Neutrophil (primary cell): ENCODE data around the gene PLA2G4D.

ENCODE experiments used
- H3K27ac ChIP-seq: fragments of 200-600 bp; sonication (generic); 2 replicates; pipeline ENCODE4 v1.5.1; 2016; ENCODE audit warnings: mild to moderate bottlenecking, moderate library complexity
- H3K27me3 ChIP-seq: fragments of 200-600 bp; sonication (generic); 2 replicates; pipeline ENCODE4 v1.6.0; 2016; ENCODE audit warnings: mild to moderate bottlenecking
- H3K36me3 ChIP-seq: fragments of 200-600 bp; sonication (generic); 2 replicates; pipeline ENCODE4 v1.5.1; 2017
- H3K4me1 ChIP-seq, 2 experiments: fragments of 200-600 bp in 1 of 2; sonication (generic) in 1 of 2; 1 replicate in 1 of 2; 2 replicates in 1 of 2; pipeline versions ENCODE4 v1.5.1 to v1.6.1; 2013 to 2016; ENCODE audit warnings: low read depth in 1 of 2, low read length in 1 of 2, mild to moderate bottlenecking in 1 of 2, moderate library complexity in 1 of 2; ENCODE audit not compliant: control insufficient read depth in 1 of 2, insufficient read depth in 1 of 2
- H3K4me3 ChIP-seq, 2 experiments: fragments of 200-600 bp in 1 of 2; sonication (generic) in 1 of 2; 1 replicate in 1 of 2; 2 replicates in 1 of 2; pipeline ENCODE4 v1.5.1; 2013 to 2016; ENCODE audit warnings: low read depth in 1 of 2, low read length in 1 of 2, mild to moderate bottlenecking in 1 of 2, moderate library complexity in 1 of 2
- H3K9me3 ChIP-seq: fragments of 200-600 bp; sonication (generic); 2 replicates; pipeline ENCODE4 v1.5.1; 2016
- TF ChIP-seq, protein P1 (sequence below): fragments of 200-600 bp; sonication (generic); IDR thresholded peaks from 2 replicates; pipeline ENCODE4 v1.5.1; 2016; ENCODE audit warnings: antibody characterized with exemption

PLA2G4D gene

DNA sequence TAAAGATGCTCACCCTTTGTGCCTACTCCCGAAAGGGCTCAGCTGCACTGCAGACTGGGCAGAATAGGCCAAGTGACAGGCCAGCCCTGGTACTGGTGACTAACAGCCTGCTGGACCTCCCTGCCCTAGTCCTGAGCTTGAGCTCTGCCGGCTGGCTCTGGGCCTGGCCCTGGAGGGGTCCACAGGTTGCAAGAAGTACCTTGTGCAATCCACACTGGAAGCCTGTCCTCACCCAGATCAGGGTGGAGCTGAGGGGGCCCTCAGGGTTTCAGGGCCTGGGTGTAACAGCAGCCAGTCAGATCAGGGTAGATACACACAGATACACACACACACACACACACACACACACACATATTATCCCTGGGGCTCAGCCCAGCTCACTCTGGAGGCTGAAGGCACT, 27.3 kb upstream of the PLA2G4D start:
- Histone ChIP-seq H3K9me3 (no peaks in the 10 kb centered on the region), H3K4me3 (no peak overlapping the region), H3K27me3 (no peaks in the 10 kb centered on the region), H3K4me1 (peaks cover 43 to 45% of the 10 kb centered on the region in 2 experiments), H3K36me3 (no peaks in the 10 kb centered on the region), H3K27ac (peak overlapping the region; percentile 59)
- TF ChIP-seq, protein P1, sequence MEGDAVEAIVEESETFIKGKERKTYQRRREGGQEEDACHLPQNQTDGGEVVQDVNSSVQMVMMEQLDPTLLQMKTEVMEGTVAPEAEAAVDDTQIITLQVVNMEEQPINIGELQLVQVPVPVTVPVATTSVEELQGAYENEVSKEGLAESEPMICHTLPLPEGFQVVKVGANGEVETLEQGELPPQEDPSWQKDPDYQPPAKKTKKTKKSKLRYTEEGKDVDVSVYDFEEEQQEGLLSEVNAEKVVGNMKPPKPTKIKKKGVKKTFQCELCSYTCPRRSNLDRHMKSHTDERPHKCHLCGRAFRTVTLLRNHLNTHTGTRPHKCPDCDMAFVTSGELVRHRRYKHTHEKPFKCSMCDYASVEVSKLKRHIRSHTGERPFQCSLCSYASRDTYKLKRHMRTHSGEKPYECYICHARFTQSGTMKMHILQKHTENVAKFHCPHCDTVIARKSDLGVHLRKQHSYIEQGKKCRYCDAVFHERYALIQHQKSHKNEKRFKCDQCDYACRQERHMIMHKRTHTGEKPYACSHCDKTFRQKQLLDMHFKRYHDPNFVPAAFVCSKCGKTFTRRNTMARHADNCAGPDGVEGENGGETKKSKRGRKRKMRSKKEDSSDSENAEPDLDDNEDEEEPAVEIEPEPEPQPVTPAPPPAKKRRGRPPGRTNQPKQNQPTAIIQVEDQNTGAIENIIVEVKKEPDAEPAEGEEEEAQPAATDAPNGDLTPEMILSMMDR: no peak

DNA sequence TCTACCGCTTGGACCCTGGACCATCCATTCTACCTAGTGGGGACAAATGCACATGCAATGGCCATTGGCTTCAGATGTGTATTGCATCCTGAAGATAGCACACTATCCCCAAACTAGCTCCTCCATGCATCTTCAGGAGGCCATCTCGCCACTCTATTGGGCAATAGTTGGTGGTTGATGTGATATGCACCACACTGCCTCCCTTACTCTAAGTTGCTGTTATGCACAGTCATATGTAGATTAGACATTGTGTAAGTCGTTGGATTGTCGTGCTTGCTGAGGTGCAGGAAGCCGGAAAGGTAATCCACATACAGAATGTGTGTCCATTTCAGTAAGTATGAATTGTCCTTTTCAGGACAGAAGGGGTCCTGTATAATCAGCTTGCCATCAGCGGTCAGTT, 26.7 kb upstream of the PLA2G4D start:
- Histone ChIP-seq H3K27ac (peak overlapping the region; percentile 59), H3K4me3 (no peak overlapping the region), H3K36me3 (no peaks in the 10 kb centered on the region), H3K4me1 (peaks cover 43 to 45% of the 10 kb centered on the region in 2 experiments), H3K27me3 (no peaks in the 10 kb centered on the region), H3K9me3 (no peaks in the 10 kb centered on the region)
- TF ChIP-seq, protein P1: no peak

DNA sequence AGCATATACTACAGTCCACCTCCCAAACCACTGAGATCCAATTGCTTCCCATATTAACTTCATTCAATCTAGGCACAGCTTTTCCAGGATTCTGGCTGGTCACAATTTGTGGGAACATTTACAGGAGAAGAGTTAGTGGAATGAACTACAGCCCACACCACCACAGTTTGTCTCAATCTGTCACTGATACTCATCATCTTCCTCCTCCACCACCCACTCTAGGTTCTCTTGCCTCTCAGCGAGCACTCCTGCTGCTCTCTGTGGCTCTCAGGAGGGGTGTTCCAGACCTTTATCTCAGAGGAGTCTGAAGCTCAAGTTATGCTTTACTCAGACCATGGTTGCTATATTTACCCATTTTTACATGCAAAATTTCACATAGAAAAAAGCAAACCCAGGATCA, 25.9 kb upstream of the PLA2G4D start:
- no peaks in the 10 kb centered on the region for H3K36me3 ChIP-seq
- H3K4me3 ChIP-seq: no peak overlapping the region
- H3K27ac ChIP-seq: no peak overlapping the region
- H3K9me3 ChIP-seq: no peaks in the 10 kb centered on the region
- peaks cover 43 to 45% of the 10 kb centered on the region in 2 experiments for H3K4me1 ChIP-seq
- H3K27me3 ChIP-seq: no peaks in the 10 kb centered on the region
- TF ChIP-seq, protein P1: no peak

DNA sequence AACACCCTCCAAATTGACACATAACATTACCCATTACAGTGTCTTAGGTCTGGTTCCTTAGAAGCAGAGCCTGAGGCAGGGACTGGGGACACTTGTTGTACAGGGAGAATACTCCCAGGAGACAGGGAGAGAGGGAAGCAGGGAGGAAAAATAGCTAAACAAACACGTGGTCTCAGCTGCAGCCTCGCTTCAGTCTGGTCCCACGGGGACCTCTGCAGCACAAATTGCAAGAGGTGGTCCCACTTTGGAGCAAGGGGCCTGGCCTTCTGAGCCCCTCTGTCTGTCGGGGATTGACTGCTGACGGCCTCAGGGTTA, 25.0 kb upstream of the PLA2G4D start:
- no peaks in the 10 kb centered on the region for H3K36me3 ChIP-seq
- no peaks in the 10 kb centered on the region for H3K9me3 ChIP-seq
- no peaks in the 10 kb centered on the region for H3K27me3 ChIP-seq
- TF ChIP-seq, protein P1: no peak
- no peak overlapping the region for H3K27ac ChIP-seq
- peaks cover 43 to 45% of the 10 kb centered on the region in 2 experiments for H3K4me1 ChIP-seq
- no peak overlapping the region for H3K4me3 ChIP-seq

DNA sequence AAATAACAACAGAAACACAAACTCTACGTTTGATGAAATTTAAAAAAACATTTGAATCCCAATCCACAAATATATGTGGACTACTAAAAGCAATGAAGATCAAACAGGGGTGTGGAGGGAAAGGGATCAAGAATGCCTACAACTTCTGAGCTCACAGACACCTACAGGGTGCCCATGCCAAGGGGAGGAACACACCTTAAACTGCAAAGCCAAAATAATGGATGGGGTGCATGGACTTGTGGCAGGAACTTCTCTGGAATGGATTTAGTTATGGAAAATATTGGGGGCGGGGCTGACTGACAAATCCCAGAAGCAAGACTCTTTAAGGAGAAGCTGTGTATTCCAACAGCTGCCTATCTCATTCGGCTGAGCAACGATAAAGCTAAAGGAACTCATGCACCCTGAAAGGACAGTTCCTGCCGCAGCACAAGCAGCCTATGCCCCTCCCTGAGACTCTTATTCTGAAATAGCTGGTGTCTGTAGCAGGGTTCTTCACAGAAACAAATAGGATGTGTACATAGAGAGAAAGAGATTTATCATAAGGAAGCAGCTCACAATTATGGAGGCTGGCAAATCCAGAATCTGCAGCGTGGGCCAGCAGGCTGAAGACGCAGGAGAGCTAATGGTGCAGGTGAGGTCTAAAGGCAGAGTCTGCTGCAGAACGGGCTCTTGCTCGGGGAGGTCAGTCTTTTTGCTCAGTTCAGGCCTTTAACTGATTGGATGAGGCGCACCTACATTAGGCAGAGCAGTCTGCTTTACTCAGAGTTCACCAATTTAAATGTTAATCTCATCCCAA, 24.5 kb upstream of the PLA2G4D start:
- H3K27ac ChIP-seq: no peak overlapping the region
- H3K27me3 ChIP-seq: no peaks in the 10 kb centered on the region
- TF ChIP-seq, protein P1: no peak
- no peaks in the 10 kb centered on the region for H3K36me3 ChIP-seq
- no peaks in the 10 kb centered on the region for H3K9me3 ChIP-seq
- no peak overlapping the region for H3K4me3 ChIP-seq
- H3K4me1 ChIP-seq: peaks cover 43 to 45% of the 10 kb centered on the region in 2 experiments
